ENCODE results near the gene SPRR2E. TPM values are rescaled to one million over a fixed set of nuclear protein-coding genes. Genes with fewer than 3 reads are reported as not detected.

SPRR2E gene
- total and polyA plus RNA-seq, 2 of the 8 experiments (the other 6 are each of a cell fraction or from before 2014, with no cell fraction given) = not detected

GRCh38 chr1:153072806-153073726 is 21.3 kb downstream of the SPRR2E start:
- Histone ChIP-seq H3K23ac (ENCODE audit: insufficient read length) (no peak overlapping the region), H3K79me1 (ENCODE audit: low read depth, low read length) (no peaks in the 10 kb centered on the region), H3K9me3 (ENCODE audit: insufficient read depth in 2 of 2, low read depth in 1 of 2, low read length in 1 of 2) (no peaks in the 10 kb centered on the region), H3K4me2 (ENCODE audit: insufficient read depth in 1 of 2, low read depth in 2 of 2, low read length in 2 of 2) (no peak overlapping the region), H3K36me3 (ENCODE audit: control insufficient read depth in 2 of 4, insufficient read depth in 4 of 4, low read length in 3 of 4) (no peaks in the 10 kb centered on the region), H3K9ac (replicated peaks in 1 of 4; ENCODE audit: extremely low read depth in 1 of 4, low read depth in 3 of 4, low read length in 3 of 4) (no peak overlapping the region), H2BK120ac (replicated peaks; ENCODE audit: low read depth, low read length) (no peak overlapping the region), H3K4me1 (replicated peaks in 1 of 4; ENCODE audit: control insufficient read depth in 3 of 4, insufficient read depth in 4 of 4, low read length in 3 of 4) (no peaks in the 10 kb centered on the region), H3K27me3 (replicated peaks in 1 of 4; ENCODE audit: control insufficient read depth in 3 of 4, extremely low read depth in 1 of 4, insufficient read depth in 3 of 4, low read length in 3 of 4) (no peaks in the 10 kb centered on the region), H3K27ac (ENCODE audit: low read depth, low read length) (no peak overlapping the region), H4K91ac (replicated peaks; ENCODE audit: insufficient read length, low read length) (no peak overlapping the region), H3K4ac (replicated peaks; ENCODE audit: insufficient read length, low read depth, low read length) (no peak overlapping the region), H2AFZ (ENCODE audit: low read length) (0 out of 2 replicates have a peak overlapping the region, but pooled peaks have one; percentile 76), H4K5ac (ENCODE audit: insufficient read length, low read depth, low read length) (no peak overlapping the region), H2BK15ac (ENCODE audit: low read length) (no peak overlapping the region), H3K18ac (ENCODE audit: extremely low read depth, low read length) (no peak overlapping the region), H3K23me2 (ENCODE audit: low read depth, low read length) (no peaks in the 10 kb centered on the region), H3K79me2 (ENCODE audit: control insufficient read depth in 1 of 2, insufficient read depth in 2 of 2, low read length in 2 of 2) (no peaks in the 10 kb centered on the region), H4K20me1 (replicated peaks in 1 of 2; ENCODE audit: control insufficient read depth in 1 of 2, insufficient read depth in 2 of 2, low read length in 2 of 2) (no peaks in the 10 kb centered on the region), H3K14ac (ENCODE audit: insufficient read length) (no peak overlapping the region), H2BK20ac (ENCODE audit: low read length) (no peak overlapping the region), H2BK5ac (ENCODE audit: low read depth, low read length) (no peak overlapping the region), H2AK5ac (ENCODE audit: low read depth, low read length) (no peak overlapping the region), H4K8ac (ENCODE audit: extremely low read depth, insufficient read depth, low read length) (no peak overlapping the region), H2BK12ac (ENCODE audit: low read depth, low read length) (no peak overlapping the region), H3K4me3 (ENCODE audit: extremely low read depth in 1 of 4, insufficient read depth in 2 of 4, low read depth in 3 of 4, low read length in 4 of 4) (no peak overlapping the region), H3K56ac (replicated peaks; ENCODE audit: insufficient read length, low read depth, low read length) (no peak overlapping the region)
- CTCF ChIA-PET (ENCODE audit: partially characterized antibody) = interaction anchor here (0.9 kb wide), 1 partner anchor 39 kb away, joined by 3 read pairs; no protein-coding TSS in a partner anchor
- TF ChIP-seq KDM5A (IDR thresholded peaks at IDR 0.05; ENCODE audit: low read length) = no peak
- no peak for TF ChIP-seq BACH1 (IDR thresholded peaks at IDR 0.05; ENCODE audit: low read length)
- no peak for TF ChIP-seq SAP30 (IDR thresholded peaks at IDR 0.05; ENCODE audit: insufficient read depth, insufficient replicate concordance, low read length)
- TF ChIP-seq TAF7 (optimal IDR thresholded peaks at IDR 0.05; ENCODE audit: borderline replicate concordance, low read depth, low read length) = no peak
- no peak for TF ChIP-seq CHD2 (IDR thresholded peaks at IDR 0.05; ENCODE audit: low read length)
- no peak for TF ChIP-seq FOSL1 (IDR thresholded peaks at IDR 0.05; ENCODE audit: insufficient read depth, low read depth, low read length)
- TF ChIP-seq CBX5 (IDR thresholded peaks at IDR 0.05; ENCODE audit: low read depth, low read length) = no peak
- POLR2A ChIA-PET (ENCODE audit: partially characterized antibody) = no interaction called here
- no peak for DNase-seq (ENCODE audit: low read depth in 1 of 2, low spot score in 2 of 2)
- FAIRE-seq = no peak
- 96% methylated on average over 5 of the region's 5 CpGs; no CpG with 5 or more reads in 1 of the 2 experiments for WGBS, 2 experiments (ENCODE audit: extremely low coverage in 1 of 2, insufficient coverage in 1 of 2, insufficient read length in 1 of 2, insufficient replicate concordance in 2 of 2, low coverage in 1 of 2, low lambda C conversion rate in 2 of 2, missing lambda C conversion rate in 1 of 2)

All from H1 (cell line).